ENCODE data around the gene TRPV5.

DNA sequence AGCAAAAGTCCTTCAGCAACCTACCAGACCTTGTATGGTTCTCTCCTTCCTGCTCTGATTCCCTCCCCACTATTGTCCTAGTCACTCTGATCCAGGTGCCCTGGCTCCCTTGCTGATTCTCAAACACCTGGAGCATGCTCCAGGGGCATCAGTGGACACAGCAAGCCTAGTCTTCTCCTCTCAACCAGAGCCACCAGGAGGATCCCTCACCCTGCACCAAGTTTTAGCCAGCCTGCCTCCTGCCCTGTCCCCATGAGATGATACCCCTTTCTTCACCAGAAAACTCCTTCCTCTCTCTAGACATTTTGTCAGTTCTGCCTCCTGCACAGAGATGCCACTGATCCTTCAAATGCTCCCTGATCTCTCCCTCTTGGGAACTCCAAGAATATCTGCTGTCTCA is 16.7 kb upstream of the TRPV5 start:
- TF ChIP-seq, protein P1, sequence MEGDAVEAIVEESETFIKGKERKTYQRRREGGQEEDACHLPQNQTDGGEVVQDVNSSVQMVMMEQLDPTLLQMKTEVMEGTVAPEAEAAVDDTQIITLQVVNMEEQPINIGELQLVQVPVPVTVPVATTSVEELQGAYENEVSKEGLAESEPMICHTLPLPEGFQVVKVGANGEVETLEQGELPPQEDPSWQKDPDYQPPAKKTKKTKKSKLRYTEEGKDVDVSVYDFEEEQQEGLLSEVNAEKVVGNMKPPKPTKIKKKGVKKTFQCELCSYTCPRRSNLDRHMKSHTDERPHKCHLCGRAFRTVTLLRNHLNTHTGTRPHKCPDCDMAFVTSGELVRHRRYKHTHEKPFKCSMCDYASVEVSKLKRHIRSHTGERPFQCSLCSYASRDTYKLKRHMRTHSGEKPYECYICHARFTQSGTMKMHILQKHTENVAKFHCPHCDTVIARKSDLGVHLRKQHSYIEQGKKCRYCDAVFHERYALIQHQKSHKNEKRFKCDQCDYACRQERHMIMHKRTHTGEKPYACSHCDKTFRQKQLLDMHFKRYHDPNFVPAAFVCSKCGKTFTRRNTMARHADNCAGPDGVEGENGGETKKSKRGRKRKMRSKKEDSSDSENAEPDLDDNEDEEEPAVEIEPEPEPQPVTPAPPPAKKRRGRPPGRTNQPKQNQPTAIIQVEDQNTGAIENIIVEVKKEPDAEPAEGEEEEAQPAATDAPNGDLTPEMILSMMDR (IDR thresholded peaks at IDR 0.05; ENCODE audit: low read depth, low read length), result no peak
- TF ChIP-seq POLR2A (IDR thresholded peaks at IDR 0.05; ENCODE audit: extremely low read depth, insufficient read length), result no peak

Data from NB4 (cell line).